Ovary (tissue), 3 donors: ENCODE measurements around the gene CLDN15.

Source experiments
- POLR2A ChIP-seq: fragments of 450-650 bp; IDR thresholded peaks from one replicate; pipeline ENCODE4 v1.6.1; 2017; ENCODE audit warnings: antibody characterized with exemption, mild to moderate bottlenecking, moderate library complexity
- TF ChIP-seq, protein P1 (sequence below), 3 donors: fragments of 450-650 bp in 2 of 3; fragments of 200-600 bp in 1 of 3; IDR thresholded peaks; one replicate each; pipeline versions ENCODE4 v1.5.1 to v1.8.0; 2016 to 2022; ENCODE audit warnings: antibody characterized with exemption in 3 of 3, mild to moderate bottlenecking in 1 of 3
- donor health status: DM: no; HTN: no; CAD: no.

GRCh38 chr7:101248276-101248675, 10.7 kb upstream of the CLDN15 start:
- TF ChIP-seq, protein P1, sequence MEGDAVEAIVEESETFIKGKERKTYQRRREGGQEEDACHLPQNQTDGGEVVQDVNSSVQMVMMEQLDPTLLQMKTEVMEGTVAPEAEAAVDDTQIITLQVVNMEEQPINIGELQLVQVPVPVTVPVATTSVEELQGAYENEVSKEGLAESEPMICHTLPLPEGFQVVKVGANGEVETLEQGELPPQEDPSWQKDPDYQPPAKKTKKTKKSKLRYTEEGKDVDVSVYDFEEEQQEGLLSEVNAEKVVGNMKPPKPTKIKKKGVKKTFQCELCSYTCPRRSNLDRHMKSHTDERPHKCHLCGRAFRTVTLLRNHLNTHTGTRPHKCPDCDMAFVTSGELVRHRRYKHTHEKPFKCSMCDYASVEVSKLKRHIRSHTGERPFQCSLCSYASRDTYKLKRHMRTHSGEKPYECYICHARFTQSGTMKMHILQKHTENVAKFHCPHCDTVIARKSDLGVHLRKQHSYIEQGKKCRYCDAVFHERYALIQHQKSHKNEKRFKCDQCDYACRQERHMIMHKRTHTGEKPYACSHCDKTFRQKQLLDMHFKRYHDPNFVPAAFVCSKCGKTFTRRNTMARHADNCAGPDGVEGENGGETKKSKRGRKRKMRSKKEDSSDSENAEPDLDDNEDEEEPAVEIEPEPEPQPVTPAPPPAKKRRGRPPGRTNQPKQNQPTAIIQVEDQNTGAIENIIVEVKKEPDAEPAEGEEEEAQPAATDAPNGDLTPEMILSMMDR (IDR thresholded peaks at IDR 0.05), result no peak
- TF ChIP-seq POLR2A, result no peak
